Measurements from ENCODE around the gene NAT16. TPM values are rescaled to one million over a fixed set of nuclear protein-coding genes. Genes with fewer than 3 reads are reported as not detected.

NAT16 gene
- total and polyA plus RNA-seq, 2 of the 13 experiments (the other 11 are each of a cell fraction or from before 2014, with no cell fraction given): 0.04 TPM; not detected in 1

GRCh38 chr7:101220295-101220694 is 40.2 kb upstream of the NAT16 start:
- intact Hi-C loops (cut with micrococcal nuclease; ENCODE audit: unreplicated experiment): no loop called here
- H3K27ac ChIP-seq (ENCODE audit: extremely low read length, insufficient read depth, low read length): peak overlapping the region; percentile 84
- in situ Hi-C loops (cut with HindIII; ENCODE audit: extremely low pct_ligation_motif_present, low pct_unique_long_range_greater_than_20kb): no loop called here
- H3K4me3 ChIP-seq (replicated peaks in 1 of 3; ENCODE audit: insufficient read depth in 1 of 3, low read depth in 2 of 3, low read length in 3 of 3): no peak overlapping the region
- BruUV-seq (replicated peaks): no TSS peak
- CTCF ChIA-PET (ENCODE audit: low intra/inter-chr PET ratio, low total read pairs): no interaction called here
- no peak overlapping the region for H3K9ac ChIP-seq (ENCODE audit: insufficient read depth, low read depth, low read length)
- peak overlapping the region; percentile 91; the same call in 1 of the 2 replicates for H3K4me2 ChIP-seq (ENCODE audit: low read depth, low read length)
- peak; percentile 82 for DNase-seq (ENCODE audit: low spot score)
- 30% methylated on average over 5 of the region's 5 CpGs for WGBS (ENCODE audit: low lambda C conversion rate)
- peaks cover 29% of the 10 kb centered on the region for H3K79me2 ChIP-seq (ENCODE audit: insufficient read depth, low read length)
- H3K36me3 ChIP-seq (replicated peaks in 1 of 2; ENCODE audit: control insufficient read depth in 1 of 2, insufficient read depth in 2 of 2, low read length in 2 of 2): peaks cover 2 to 24% of the 10 kb centered on the region in 2 experiments; a peak in 4 of 5 replicates
- POLR2A ChIA-PET: interaction anchor here (0.8 to 11.2 kb wide), 7 partner anchors 10 to 89 kb away, joined by 3 to 202 read pairs (median 6); partner anchors contain the start of genes CLDN15, FIS1 and MOGAT3
- no peaks in the 10 kb centered on the region for H3K9me3 ChIP-seq (ENCODE audit: low read length)
- no peak overlapping the region for H2AFZ ChIP-seq (ENCODE audit: low read length)
- no peaks in the 10 kb centered on the region; a peak in 1 of 5 replicates for H3K27me3 ChIP-seq (ENCODE audit: control insufficient read depth in 1 of 2, insufficient read depth in 2 of 2, low read length in 2 of 2)
- H3K4me1 ChIP-seq (ENCODE audit: insufficient read depth, low read length): peaks cover 37% of the 10 kb centered on the region
- no peak for ATAC-seq
- peak; percentile 90 for FAIRE-seq
- H4K20me1 ChIP-seq (ENCODE audit: insufficient read depth, low read length): no peaks in the 10 kb centered on the region
- peak; percentile 33; the same call in 1 of the 2 replicates for TF ChIP-seq TBX2 (CRISPR knock-in tag; IDR thresholded peaks at IDR 0.05; ENCODE audit: borderline replicate concordance)
- no peak for TF ChIP-seq REXO4 (CRISPR knock-in tag; IDR thresholded peaks at IDR 0.05; ENCODE audit: borderline replicate concordance)
- no peak for TF ChIP-seq RORA (CRISPR knock-in tag; IDR thresholded peaks at IDR 0.05)
- TF ChIP-seq ZSCAN25 (CRISPR knock-in tag; IDR thresholded peaks at IDR 0.05): no peak
- no peak for TF ChIP-seq TMF1 (CRISPR knock-in tag; IDR thresholded peaks at IDR 0.05; ENCODE audit: low read depth)
- no peak for TF ChIP-seq RFX3 (CRISPR knock-in tag; IDR thresholded peaks at IDR 0.05)
- TF ChIP-seq TOPORS (CRISPR knock-in tag; IDR thresholded peaks at IDR 0.05): no peak
- TF ChIP-seq GZF1 (CRISPR knock-in tag; IDR thresholded peaks at IDR 0.05): no peak
- TF ChIP-seq, protein P1, sequence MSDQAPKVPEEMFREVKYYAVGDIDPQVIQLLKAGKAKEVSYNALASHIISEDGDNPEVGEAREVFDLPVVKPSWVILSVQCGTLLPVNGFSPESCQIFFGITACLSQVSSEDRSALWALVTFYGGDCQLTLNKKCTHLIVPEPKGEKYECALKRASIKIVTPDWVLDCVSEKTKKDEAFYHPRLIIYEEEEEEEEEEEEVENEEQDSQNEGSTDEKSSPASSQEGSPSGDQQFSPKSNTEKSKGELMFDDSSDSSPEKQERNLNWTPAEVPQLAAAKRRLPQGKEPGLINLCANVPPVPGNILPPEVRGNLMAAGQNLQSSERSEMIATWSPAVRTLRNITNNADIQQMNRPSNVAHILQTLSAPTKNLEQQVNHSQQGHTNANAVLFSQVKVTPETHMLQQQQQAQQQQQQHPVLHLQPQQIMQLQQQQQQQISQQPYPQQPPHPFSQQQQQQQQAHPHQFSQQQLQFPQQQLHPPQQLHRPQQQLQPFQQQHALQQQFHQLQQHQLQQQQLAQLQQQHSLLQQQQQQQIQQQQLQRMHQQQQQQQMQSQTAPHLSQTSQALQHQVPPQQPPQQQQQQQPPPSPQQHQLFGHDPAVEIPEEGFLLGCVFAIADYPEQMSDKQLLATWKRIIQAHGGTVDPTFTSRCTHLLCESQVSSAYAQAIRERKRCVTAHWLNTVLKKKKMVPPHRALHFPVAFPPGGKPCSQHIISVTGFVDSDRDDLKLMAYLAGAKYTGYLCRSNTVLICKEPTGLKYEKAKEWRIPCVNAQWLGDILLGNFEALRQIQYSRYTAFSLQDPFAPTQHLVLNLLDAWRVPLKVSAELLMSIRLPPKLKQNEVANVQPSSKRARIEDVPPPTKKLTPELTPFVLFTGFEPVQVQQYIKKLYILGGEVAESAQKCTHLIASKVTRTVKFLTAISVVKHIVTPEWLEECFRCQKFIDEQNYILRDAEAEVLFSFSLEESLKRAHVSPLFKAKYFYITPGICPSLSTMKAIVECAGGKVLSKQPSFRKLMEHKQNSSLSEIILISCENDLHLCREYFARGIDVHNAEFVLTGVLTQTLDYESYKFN (CRISPR knock-in tag; conservative IDR thresholded peaks at IDR 0.05): peak; percentile 49; the same call in 1 of the 2 replicates
- no peak for TF ChIP-seq GATAD1 (CRISPR knock-in tag; IDR thresholded peaks at IDR 0.05)
- no peak for TF ChIP-seq ZNF407 (CRISPR knock-in tag; IDR thresholded peaks at IDR 0.05; ENCODE audit: not compliant biosample characterization)
